Coronary artery (tissue), 2 donors: ENCODE data around the gene RAB3GAP2.
"Not testable (repeated sequence)": the region's sequence is repeated elsewhere in the genome, so short reads cannot be mapped to it uniquely, and the experiment has no call there.

Experiments used
- DNase-seq: peaks from one replicate; pipeline ENCODE4 v3.0.0-alpha.2; 2017; ENCODE audit warnings: low spot score
- H3K27ac ChIP-seq, 2 donors: fragments of 200-600 bp; sonication (generic); one replicate each; pipeline ENCODE4 v1.5.1; 2016 to 2019
- H3K4me3 ChIP-seq: fragments of 200-600 bp; sonication (generic); 2 replicates; pipeline ENCODE4 v1.5.1; 2016; ENCODE audit warnings: mild to moderate bottlenecking, moderate library complexity
- CTCF ChIP-seq: fragments of 200-600 bp; sonication (generic); IDR thresholded peaks from one replicate; pipeline ENCODE4 v1.5.1; 2019; ENCODE audit warnings: antibody characterized with exemption

RAB3GAP2 gene

GRCh38 chr1:220182111-220182510, 90.1 kb downstream of the RAB3GAP2 start:
- no peak for DNase-seq
- H3K4me3 ChIP-seq: no peak overlapping the region
- no peak overlapping the region for H3K27ac ChIP-seq
- TF ChIP-seq CTCF: no peak

- no peak for TF ChIP-seq CTCF
- no peak overlapping the region for H3K4me3 ChIP-seq
- no peak for DNase-seq
- H3K27ac ChIP-seq: no peak overlapping the region
Measured at GRCh38 chr1:220176540-220176939, 95.7 kb downstream of the RAB3GAP2 start.

- TF ChIP-seq CTCF: no peak
- DNase-seq: no peak
- Histone ChIP-seq H3K27ac (no peak overlapping the region), H3K4me3 (no peak overlapping the region)
Measured at GRCh38 chr1:220170836-220171526, 101.3 kb downstream of the RAB3GAP2 start.

GRCh38 chr1:220169887-220170286, 102.4 kb downstream of the RAB3GAP2 start:
- H3K27ac ChIP-seq, DNase-seq, H3K4me3 ChIP-seq: not testable (repeated sequence)

GRCh38 chr1:220166853-220167252, 105.4 kb downstream of the RAB3GAP2 start:
- no peak for TF ChIP-seq CTCF
- no peak for DNase-seq
- Histone ChIP-seq H3K27ac (no peak overlapping the region), H3K4me3 (no peak overlapping the region)

- DNase-seq: no peak
- Histone ChIP-seq H3K27ac (no peak overlapping the region), H3K4me3 (no peak overlapping the region)
- no peak for TF ChIP-seq CTCF
Measured at GRCh38 chr1:220164517-220164916, 107.7 kb downstream of the RAB3GAP2 start.

- DNase-seq: no peak
- no peak for TF ChIP-seq CTCF
- H3K4me3 ChIP-seq: no peak overlapping the region
- H3K27ac ChIP-seq: no peak overlapping the region
Measured at GRCh38 chr1:220164116-220164515, 108.1 kb downstream of the RAB3GAP2 start.
